WTC11 (cell line): Measurements from ENCODE around the gene UQCC2. TPM values are rescaled to one million over a fixed set of nuclear protein-coding genes. Genes with fewer than 3 reads are reported as not detected.

Experiments
- ATAC-seq: fragments of 200-7000 bp; cut with Tn5 transposase; 2 replicates; pipeline ENCODE4 v1.10.0; 2021; ENCODE audit warnings: mild to moderate bottlenecking, moderate library complexity
- CTCF ChIA-PET: fragments of 300-600 bp; sonication (Branson Sonifier 250); formaldehyde crosslinking; loops from one replicate; lab custom pipeline; 2021; ENCODE audit warnings: antibody characterized with exemption; lab: Charles Lee
- POLR2A ChIA-PET: fragments of 350-600 bp; sonication (Branson Sonifier 250); formaldehyde crosslinking; loops from one replicate; lab custom pipeline; 2021; ENCODE audit warnings: antibody characterized with exemption; lab: Charles Lee
- DNase-seq: peaks from one replicate; pipeline ENCODE4 v3.0.0; 2021; ENCODE audit warnings: low spot score
- H3K27ac Mint-ChIP-seq: 2 replicates; pipeline ENCODE4 v1.8.0; 2021; ENCODE audit warnings: mixed read lengths
- H3K27me3 Mint-ChIP-seq: 2 replicates; pipeline ENCODE4 v1.8.0; 2021; ENCODE audit warnings: low read depth, mild to moderate bottlenecking, moderate library complexity, mixed read lengths
- H3K36me3 Mint-ChIP-seq: 2 replicates; pipeline ENCODE4 v1.8.0; 2021; ENCODE audit warnings: mixed read lengths
- H3K4me1 Mint-ChIP-seq: 2 replicates; pipeline ENCODE4 v1.8.0; 2022; ENCODE audit warnings: mixed read lengths
- H3K4me3 Mint-ChIP-seq: 2 replicates; pipeline ENCODE4 v1.8.0; 2021; ENCODE audit warnings: mild to moderate bottlenecking, moderate library complexity, mixed read lengths
- H3K9me3 Mint-ChIP-seq: 2 replicates; pipeline ENCODE4 v1.8.0; 2021; ENCODE audit warnings: mixed read lengths
- CBFB ChIP-seq: sonication (generic); formaldehyde crosslinking; IDR thresholded peaks from 2 replicates; pipeline ENCODE4 v1.8.1; 2022; ENCODE audit warnings: mild to moderate bottlenecking, low read depth, missing genetic modification reagents
- GRHL2 ChIP-seq: fragments of 250-450 bp; sonication (Bioruptor Pico); IDR thresholded peaks from 2 replicates; pipeline ENCODE4 v1.8.0; 2022; ENCODE audit warnings: mild to moderate bottlenecking, moderate library complexity; ENCODE audit not compliant: insufficient replicate concordance, severe bottlenecking
- NR3C1 ChIP-seq: sonication (generic); formaldehyde crosslinking; conservative IDR thresholded peaks from 2 replicates; pipeline ENCODE4 v1.8.1; 2023; ENCODE audit warnings: low read depth, mild to moderate bottlenecking, missing genetic modification reagents
- RELA ChIP-seq: sonication (generic); formaldehyde crosslinking; IDR thresholded peaks from 2 replicates; pipeline ENCODE4 v1.8.1; 2022; ENCODE audit warnings: missing genetic modification reagents, mild to moderate bottlenecking, borderline replicate concordance
- TEAD4 ChIP-seq: sonication (generic); formaldehyde crosslinking; IDR thresholded peaks from 2 replicates; pipeline ENCODE4 v1.8.0; 2022; ENCODE audit warnings: mild to moderate bottlenecking, missing genetic modification reagents
- total RNA-seq: library from RNA; stranded (reverse); gene quantifications from 3 replicates; pipeline ENCODE4 v1.2.3, GENCODE V29; 2021
- TF ChIP-seq, protein P1 (sequence below): sonication (generic); formaldehyde crosslinking; IDR thresholded peaks from 2 replicates; pipeline ENCODE4 v1.8.0; 2022; ENCODE audit warnings: missing genetic modification reagents
- TF ChIP-seq, protein P2 (sequence below): sonication (generic); formaldehyde crosslinking; IDR thresholded peaks from 2 replicates; pipeline ENCODE4 v1.8.0; 2023; ENCODE audit warnings: missing genetic modification reagents
- TF ChIP-seq, protein P3 (sequence below): sonication (generic); formaldehyde crosslinking; IDR thresholded peaks from 2 replicates; pipeline ENCODE4 v1.8.0; 2022; ENCODE audit warnings: mild to moderate bottlenecking, missing genetic modification reagents
- TF ChIP-seq, protein P4 (sequence below): sonication (generic); formaldehyde crosslinking; IDR thresholded peaks from 2 replicates; pipeline ENCODE4 v1.8.1; 2022; ENCODE audit warnings: low read depth, mild to moderate bottlenecking, moderate library complexity, missing genetic modification reagents, borderline replicate concordance
- TF ChIP-seq, protein P5 (sequence below): fragments of 250-450 bp; sonication (Bioruptor Pico); IDR thresholded peaks from 2 replicates; pipeline ENCODE4 v1.9.0; 2021; ENCODE audit warnings: mild to moderate bottlenecking, borderline replicate concordance
- TF ChIP-seq, protein P6 (sequence below): sonication (generic); formaldehyde crosslinking; IDR thresholded peaks from 2 replicates; pipeline ENCODE4 v1.8.1; 2022; ENCODE audit warnings: mild to moderate bottlenecking, missing genetic modification reagents, moderate library complexity, borderline replicate concordance

The UQCC2 gene
- total RNA-seq, 1 experiment from 2014 or later = 65.8 TPM

DNA sequence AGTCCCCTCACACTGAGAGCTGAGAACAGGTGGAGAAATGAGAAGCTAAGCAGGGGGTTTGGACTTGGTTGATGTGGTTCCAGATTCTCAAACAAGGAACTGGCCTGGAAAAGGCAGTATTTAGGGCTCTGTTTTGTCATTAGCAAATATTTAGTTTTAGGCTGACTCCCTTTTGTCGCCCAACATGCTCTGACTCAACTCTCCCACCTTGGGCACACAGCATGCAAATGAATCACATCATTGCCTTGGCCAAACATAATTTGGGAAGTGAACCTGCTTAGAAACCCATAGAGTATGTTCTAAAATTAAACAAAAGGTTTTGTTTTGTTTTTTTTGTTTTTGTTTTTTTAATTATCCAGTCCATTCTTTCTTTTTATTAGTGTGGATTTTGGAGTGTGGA lies 9.5 kb upstream of the UQCC2 start (continued):
- TF ChIP-seq, protein P1, sequence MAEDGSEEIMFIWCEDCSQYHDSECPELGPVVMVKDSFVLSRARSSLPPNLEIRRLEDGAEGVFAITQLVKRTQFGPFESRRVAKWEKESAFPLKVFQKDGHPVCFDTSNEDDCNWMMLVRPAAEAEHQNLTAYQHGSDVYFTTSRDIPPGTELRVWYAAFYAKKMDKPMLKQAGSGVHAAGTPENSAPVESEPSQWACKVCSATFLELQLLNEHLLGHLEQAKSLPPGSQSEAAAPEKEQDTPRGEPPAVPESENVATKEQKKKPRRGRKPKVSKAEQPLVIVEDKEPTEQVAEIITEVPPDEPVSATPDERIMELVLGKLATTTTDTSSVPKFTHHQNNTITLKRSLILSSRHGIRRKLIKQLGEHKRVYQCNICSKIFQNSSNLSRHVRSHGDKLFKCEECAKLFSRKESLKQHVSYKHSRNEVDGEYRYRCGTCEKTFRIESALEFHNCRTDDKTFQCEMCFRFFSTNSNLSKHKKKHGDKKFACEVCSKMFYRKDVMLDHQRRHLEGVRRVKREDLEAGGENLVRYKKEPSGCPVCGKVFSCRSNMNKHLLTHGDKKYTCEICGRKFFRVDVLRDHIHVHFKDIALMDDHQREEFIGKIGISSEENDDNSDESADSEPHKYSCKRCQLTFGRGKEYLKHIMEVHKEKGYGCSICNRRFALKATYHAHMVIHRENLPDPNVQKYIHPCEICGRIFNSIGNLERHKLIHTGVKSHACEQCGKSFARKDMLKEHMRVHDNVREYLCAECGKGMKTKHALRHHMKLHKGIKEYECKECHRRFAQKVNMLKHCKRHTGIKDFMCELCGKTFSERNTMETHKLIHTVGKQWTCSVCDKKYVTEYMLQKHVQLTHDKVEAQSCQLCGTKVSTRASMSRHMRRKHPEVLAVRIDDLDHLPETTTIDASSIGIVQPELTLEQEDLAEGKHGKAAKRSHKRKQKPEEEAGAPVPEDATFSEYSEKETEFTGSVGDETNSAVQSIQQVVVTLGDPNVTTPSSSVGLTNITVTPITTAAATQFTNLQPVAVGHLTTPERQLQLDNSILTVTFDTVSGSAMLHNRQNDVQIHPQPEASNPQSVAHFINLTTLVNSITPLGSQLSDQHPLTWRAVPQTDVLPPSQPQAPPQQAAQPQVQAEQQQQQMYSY = no peak

DNA sequence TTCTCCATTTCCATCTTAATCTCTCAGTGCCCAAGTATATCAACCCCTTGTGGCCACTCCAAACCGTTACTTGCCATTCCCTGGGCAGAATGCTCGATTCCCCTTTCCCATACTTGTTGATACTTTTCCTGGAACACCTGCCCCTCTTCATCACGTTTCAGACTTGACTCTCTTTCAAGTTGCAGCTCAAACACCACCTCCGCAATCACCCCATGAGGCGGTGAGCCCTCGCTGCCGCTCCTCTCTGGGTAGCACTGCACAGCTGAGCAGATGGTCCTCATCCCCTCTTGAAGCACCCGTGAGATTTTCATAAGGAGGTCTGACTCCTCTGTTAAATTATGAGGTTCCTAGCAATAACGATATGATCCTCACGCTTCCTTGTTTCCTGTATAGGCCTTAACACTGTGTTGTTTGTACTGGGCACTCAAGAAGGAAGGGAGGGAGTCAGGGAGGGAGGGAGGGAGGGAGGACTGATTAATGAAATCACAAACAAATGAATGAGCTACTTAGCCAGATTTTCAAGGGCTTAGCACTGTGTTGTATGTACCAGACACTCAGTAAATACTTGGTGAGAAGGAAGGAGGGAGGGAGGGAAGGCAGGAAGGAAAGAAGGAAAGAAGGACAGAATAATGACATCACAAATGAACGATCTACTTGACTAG lies 8.0 kb upstream of the UQCC2 start:
- H3K36me3 Mint-ChIP-seq = no peaks in the 10 kb centered on the region
- CTCF ChIA-PET = interaction anchor here (0.6 to 0.9 kb wide), 2 partner anchors 22 to 133 kb away, joined by 3 to 4 read pairs; no protein-coding TSS in a partner anchor
- peaks cover 15% of the 10 kb centered on the region for H3K4me1 Mint-ChIP-seq
- no peak overlapping the region for H3K27ac Mint-ChIP-seq
- H3K9me3 Mint-ChIP-seq = no peaks in the 10 kb centered on the region
- TF ChIP-seq NR3C1 (CRISPR knock-in tag) (no peak), CBFB (no peak), TEAD4 (CRISPR knock-in tag) (no peak)
- TF ChIP-seq, protein P2, sequence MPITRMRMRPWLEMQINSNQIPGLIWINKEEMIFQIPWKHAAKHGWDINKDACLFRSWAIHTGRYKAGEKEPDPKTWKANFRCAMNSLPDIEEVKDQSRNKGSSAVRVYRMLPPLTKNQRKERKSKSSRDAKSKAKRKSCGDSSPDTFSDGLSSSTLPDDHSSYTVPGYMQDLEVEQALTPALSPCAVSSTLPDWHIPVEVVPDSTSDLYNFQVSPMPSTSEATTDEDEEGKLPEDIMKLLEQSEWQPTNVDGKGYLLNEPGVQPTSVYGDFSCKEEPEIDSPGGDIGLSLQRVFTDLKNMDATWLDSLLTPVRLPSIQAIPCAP (CRISPR knock-in tag) = no peak
- TF ChIP-seq, protein P3, sequence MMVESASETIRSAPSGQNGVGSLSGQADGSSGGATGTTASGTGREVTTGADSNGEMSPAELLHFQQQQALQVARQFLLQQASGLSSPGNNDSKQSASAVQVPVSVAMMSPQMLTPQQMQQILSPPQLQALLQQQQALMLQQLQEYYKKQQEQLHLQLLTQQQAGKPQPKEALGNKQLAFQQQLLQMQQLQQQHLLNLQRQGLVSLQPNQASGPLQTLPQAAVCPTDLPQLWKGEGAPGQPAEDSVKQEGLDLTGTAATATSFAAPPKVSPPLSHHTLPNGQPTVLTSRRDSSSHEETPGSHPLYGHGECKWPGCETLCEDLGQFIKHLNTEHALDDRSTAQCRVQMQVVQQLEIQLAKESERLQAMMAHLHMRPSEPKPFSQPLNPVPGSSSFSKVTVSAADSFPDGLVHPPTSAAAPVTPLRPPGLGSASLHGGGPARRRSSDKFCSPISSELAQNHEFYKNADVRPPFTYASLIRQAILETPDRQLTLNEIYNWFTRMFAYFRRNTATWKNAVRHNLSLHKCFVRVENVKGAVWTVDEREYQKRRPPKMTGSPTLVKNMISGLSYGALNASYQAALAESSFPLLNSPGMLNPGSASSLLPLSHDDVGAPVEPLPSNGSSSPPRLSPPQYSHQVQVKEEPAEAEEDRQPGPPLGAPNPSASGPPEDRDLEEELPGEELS = no peak
- TF ChIP-seq, protein P4, sequence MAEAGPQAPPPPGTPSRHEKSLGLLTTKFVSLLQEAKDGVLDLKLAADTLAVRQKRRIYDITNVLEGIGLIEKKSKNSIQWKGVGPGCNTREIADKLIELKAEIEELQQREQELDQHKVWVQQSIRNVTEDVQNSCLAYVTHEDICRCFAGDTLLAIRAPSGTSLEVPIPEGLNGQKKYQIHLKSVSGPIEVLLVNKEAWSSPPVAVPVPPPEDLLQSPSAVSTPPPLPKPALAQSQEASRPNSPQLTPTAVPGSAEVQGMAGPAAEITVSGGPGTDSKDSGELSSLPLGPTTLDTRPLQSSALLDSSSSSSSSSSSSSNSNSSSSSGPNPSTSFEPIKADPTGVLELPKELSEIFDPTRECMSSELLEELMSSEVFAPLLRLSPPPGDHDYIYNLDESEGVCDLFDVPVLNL (CRISPR knock-in tag) = no peak
- TF ChIP-seq, protein P5, sequence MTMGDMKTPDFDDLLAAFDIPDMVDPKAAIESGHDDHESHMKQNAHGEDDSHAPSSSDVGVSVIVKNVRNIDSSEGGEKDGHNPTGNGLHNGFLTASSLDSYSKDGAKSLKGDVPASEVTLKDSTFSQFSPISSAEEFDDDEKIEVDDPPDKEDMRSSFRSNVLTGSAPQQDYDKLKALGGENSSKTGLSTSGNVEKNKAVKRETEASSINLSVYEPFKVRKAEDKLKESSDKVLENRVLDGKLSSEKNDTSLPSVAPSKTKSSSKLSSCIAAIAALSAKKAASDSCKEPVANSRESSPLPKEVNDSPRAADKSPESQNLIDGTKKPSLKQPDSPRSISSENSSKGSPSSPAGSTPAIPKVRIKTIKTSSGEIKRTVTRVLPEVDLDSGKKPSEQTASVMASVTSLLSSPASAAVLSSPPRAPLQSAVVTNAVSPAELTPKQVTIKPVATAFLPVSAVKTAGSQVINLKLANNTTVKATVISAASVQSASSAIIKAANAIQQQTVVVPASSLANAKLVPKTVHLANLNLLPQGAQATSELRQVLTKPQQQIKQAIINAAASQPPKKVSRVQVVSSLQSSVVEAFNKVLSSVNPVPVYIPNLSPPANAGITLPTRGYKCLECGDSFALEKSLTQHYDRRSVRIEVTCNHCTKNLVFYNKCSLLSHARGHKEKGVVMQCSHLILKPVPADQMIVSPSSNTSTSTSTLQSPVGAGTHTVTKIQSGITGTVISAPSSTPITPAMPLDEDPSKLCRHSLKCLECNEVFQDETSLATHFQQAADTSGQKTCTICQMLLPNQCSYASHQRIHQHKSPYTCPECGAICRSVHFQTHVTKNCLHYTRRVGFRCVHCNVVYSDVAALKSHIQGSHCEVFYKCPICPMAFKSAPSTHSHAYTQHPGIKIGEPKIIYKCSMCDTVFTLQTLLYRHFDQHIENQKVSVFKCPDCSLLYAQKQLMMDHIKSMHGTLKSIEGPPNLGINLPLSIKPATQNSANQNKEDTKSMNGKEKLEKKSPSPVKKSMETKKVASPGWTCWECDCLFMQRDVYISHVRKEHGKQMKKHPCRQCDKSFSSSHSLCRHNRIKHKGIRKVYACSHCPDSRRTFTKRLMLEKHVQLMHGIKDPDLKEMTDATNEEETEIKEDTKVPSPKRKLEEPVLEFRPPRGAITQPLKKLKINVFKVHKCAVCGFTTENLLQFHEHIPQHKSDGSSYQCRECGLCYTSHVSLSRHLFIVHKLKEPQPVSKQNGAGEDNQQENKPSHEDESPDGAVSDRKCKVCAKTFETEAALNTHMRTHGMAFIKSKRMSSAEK (CRISPR knock-in tag) = no peak
- POLR2A ChIA-PET = no interaction called here
- ATAC-seq (no peak), DNase-seq (no peak)
- H3K27me3 Mint-ChIP-seq = peaks cover 4% of the 10 kb centered on the region; the same call in 1 of the 2 replicates
- H3K4me3 Mint-ChIP-seq = no peak overlapping the region

DNA sequence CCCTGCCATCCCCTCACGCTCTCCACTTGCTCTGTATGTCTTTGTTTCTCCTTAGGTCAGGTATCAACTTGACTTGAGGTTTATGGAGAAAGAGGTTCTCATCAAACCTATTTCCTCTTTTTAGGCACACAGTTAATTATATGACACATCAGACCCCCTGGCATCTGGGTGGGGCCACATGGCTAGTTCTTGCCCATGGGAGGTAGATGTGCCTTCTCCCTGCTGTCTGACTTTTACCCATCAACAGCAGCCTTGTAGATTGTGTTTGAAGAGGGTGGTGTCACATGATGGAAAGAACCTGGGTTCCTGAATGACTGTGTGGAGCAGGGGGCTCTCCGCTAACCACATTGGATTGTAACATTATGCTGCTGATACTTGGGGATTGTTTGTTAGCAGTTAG lies 7.2 kb upstream of the UQCC2 start:
- no peak overlapping the region for H3K4me3 Mint-ChIP-seq
- H3K36me3 Mint-ChIP-seq = no peaks in the 10 kb centered on the region
- no peak overlapping the region for H3K27ac Mint-ChIP-seq
- peaks cover 4% of the 10 kb centered on the region; the same call in 1 of the 2 replicates for H3K27me3 Mint-ChIP-seq
- DNase-seq = no peak
- no peaks in the 10 kb centered on the region for H3K9me3 Mint-ChIP-seq
- H3K4me1 Mint-ChIP-seq = 0 out of 2 replicates have a peak, but pooled peaks cover 9% of the 10 kb centered on the region
- CTCF ChIA-PET = no interaction called here
- ATAC-seq = no peak
- TF ChIP-seq, protein P6, sequence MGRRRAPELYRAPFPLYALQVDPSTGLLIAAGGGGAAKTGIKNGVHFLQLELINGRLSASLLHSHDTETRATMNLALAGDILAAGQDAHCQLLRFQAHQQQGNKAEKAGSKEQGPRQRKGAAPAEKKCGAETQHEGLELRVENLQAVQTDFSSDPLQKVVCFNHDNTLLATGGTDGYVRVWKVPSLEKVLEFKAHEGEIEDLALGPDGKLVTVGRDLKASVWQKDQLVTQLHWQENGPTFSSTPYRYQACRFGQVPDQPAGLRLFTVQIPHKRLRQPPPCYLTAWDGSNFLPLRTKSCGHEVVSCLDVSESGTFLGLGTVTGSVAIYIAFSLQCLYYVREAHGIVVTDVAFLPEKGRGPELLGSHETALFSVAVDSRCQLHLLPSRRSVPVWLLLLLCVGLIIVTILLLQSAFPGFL (CRISPR knock-in tag) = no peak
- TF ChIP-seq GRHL2 (CRISPR knock-in tag) (no peak), RELA (CRISPR knock-in tag) (no peak)
- POLR2A ChIA-PET = no interaction called here
